Vagina (tissue), 2 donors: ENCODE data around the gene TMPRSS13.

Source experiments
- CTCF ChIP-seq, 3 experiments: fragments of 450-650 bp in 2 of 3; fragments of 200-600 bp in 1 of 3; sonication (generic) in 1 of 3; IDR thresholded peaks; one replicate each; pipeline ENCODE4 v1.5.1; 2017 to 2019; ENCODE audit warnings: antibody characterized with exemption in 3 of 3, mild to moderate bottlenecking in 2 of 3, moderate library complexity in 2 of 3
- POLR2A ChIP-seq, 2 donors: fragments of 450-650 bp; IDR thresholded peaks; one replicate each; pipeline ENCODE4 v1.6.1; 2017; ENCODE audit warnings: antibody characterized with exemption in 2 of 2, mild to moderate bottlenecking in 2 of 2, moderate library complexity in 2 of 2

- TF ChIP-seq CTCF (IDR thresholded peaks at IDR 0.05) (no peak), POLR2A (IDR thresholded peaks at IDR 0.05) (no peak)
Measured at GRCh38 chr11:117910525-117910924, 18.7 kb downstream of the TMPRSS13 start.
